Fibroblast of mammary gland (primary cell): ENCODE results near the gene TMEM109.

ENCODE experiments used
- DNase-seq: peaks from one replicate; pipeline ENCODE4 v3.0.0-alpha.2; 2010; ENCODE audit warnings: low read depth
- H3K4me3 ChIP-seq: 2 replicates; pipeline ENCODE4 v1.5.1; 2011; ENCODE audit warnings: low read depth, mild to moderate bottlenecking, low read length, moderate library complexity; ENCODE audit not compliant: control insufficient read depth
- TF ChIP-seq, protein P1 (sequence below): conservative IDR thresholded peaks from 2 replicates; pipeline ENCODE4 v1.5.1; 2011; ENCODE audit warnings: low read depth, low read length, inconsistent platforms; ENCODE audit not compliant: control insufficient read depth, insufficient read depth

Gene TMEM109

DNA sequence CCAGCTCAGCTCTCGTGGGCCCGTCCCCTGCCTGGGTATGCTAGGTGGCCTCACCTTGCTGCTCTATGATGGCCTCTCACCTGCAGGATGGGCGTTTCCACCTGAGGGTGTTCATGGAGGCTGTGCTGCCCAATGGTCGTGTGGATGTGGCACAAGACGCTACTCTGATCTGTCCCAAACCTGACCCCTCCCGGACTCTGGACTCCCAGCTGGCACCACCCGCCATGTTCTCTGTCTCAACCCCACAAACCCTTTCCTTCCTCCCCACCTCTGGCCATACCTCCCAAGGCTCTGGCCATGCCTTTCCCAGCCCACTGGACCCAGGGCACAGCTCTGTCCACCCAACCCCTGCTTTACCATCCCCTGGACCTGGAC, 44.5 kb upstream of the TMEM109 start:
- H3K4me3 ChIP-seq: no peak overlapping the region
- no peak for DNase-seq
- TF ChIP-seq, protein P1, sequence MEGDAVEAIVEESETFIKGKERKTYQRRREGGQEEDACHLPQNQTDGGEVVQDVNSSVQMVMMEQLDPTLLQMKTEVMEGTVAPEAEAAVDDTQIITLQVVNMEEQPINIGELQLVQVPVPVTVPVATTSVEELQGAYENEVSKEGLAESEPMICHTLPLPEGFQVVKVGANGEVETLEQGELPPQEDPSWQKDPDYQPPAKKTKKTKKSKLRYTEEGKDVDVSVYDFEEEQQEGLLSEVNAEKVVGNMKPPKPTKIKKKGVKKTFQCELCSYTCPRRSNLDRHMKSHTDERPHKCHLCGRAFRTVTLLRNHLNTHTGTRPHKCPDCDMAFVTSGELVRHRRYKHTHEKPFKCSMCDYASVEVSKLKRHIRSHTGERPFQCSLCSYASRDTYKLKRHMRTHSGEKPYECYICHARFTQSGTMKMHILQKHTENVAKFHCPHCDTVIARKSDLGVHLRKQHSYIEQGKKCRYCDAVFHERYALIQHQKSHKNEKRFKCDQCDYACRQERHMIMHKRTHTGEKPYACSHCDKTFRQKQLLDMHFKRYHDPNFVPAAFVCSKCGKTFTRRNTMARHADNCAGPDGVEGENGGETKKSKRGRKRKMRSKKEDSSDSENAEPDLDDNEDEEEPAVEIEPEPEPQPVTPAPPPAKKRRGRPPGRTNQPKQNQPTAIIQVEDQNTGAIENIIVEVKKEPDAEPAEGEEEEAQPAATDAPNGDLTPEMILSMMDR: no peak

DNA sequence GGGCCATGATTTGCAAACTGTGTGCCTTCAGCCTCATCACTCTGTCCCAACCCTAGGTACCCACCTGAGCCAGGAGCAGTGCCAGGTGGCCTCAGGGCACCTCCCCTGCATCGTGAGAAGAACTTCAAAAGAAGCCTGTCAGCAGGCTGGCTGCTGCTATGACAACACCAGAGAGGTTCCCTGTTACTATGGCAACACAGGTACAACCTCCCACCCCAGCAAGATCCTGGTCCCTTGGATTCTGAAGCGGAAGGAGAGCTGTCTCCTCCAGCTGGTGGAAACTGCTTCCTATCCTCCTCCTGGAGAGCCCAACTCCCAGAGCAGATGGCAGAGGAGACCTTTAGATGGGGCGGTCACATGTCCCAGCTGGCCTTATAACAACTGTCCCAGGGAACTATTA, 43.7 kb upstream of the TMEM109 start:
- no peak for DNase-seq
- TF ChIP-seq, protein P1: no peak
- no peak overlapping the region for H3K4me3 ChIP-seq

DNA sequence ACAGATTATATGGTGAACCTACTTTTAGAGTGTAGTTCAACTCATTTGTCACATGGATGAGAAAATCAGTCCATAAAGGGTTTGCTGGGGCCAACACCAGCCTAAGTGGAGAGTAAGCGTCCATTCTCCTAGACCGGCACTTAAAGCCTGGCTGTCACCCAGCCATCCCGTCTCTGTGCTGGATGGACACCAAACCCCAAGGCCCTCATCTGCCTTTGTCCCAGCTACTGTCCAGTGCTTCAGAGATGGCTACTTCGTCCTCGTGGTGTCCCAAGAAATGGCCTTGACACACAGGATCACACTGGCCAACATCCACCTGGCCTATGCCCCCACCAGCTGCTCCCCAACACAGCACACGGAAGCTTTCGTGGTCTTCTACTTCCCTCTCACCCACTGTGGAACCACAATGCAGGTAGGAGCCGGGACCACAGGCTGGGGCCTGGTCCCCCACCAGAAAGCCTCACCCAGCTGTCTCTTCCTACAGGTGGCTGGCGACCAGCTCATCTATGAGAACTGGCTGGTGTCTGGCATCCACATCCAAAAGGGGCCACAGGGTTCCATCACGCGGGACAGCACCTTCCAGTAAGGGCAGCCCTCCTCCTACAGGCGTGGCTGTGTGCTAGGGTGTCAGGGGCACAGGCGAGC, 43.1 kb upstream of the TMEM109 start:
- TF ChIP-seq, protein P1: no peak
- DNase-seq: no peak
- no peak overlapping the region for H3K4me3 ChIP-seq

DNA sequence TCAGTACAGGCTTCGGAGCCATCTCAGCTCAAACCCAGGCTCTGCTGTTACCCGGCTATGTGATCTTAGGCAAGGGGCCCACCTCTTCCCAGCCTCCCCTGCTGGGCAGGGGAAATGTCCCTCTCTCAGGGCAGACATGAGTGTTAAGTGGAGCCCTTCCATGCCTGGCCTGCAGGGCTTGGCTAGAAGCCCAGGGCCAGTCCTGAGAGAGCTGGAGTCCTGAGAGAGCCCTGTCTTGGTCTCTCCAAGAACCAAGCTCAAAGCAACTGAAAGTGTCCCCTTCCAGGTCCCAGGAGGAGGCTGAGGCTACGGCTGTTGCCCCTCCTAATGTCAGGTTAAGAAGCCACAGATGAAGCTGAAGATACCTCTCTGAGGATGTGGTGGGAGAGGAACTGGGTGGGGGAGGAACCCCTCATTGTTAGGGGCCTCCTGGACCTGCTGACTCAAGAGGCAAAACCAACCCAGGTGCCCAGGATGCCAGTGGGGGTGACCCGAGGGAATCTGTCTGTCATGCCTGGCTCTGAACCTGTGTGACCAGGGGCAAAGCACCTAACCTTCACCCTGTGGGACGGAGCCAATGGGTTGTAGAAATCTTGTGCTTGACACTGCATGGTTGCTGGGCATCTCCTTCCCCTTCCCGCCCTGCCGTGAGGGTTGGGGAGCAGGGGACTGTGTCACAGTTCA, 42.4 kb upstream of the TMEM109 start:
- H3K4me3 ChIP-seq: no peak overlapping the region
- DNase-seq: peak; percentile 65
- TF ChIP-seq, protein P1: peak; percentile 34

DNA sequence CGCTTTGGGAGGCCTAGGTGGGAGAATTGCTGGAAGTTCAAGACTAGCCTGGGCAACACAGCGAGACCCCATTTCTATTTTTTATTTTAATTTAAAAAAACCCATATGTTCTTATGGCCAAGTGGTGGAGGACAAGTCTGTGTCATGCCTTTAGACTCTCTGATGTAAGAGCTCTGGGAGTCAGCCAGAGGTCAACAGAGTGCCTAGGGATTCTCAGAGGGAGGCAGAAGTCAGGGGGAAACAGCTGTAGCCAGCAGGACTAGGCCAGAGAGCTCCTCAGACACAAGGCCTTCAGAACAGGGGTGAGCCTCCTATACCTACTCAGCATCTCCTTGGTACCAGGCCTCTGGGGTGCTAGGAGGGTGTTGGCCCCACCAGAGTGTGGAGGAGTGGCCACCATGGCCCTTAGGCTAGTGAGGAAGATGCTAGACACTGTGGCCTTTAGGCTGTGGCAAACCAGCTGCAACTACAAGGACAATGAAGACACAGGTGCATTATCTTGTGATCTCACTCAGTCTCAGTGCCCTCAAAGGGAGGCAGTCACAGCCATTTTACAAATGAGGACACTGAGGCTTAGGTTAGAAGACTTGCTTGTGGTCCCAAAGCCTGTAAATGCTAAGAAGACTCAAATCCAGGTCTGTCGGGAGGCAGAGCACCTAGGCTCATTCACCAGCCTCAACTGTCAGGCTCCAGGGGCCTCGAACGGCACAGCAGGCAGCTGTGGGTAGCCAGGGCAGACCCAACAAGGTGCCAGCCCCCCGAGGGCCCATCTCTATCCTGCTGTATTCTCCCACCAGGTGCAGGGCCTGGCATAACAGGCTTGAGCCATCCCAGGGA, 41.6 kb upstream of the TMEM109 start:
- no peak overlapping the region for H3K4me3 ChIP-seq
- DNase-seq: peak; percentile 96
- TF ChIP-seq, protein P1: no peak

DNA sequence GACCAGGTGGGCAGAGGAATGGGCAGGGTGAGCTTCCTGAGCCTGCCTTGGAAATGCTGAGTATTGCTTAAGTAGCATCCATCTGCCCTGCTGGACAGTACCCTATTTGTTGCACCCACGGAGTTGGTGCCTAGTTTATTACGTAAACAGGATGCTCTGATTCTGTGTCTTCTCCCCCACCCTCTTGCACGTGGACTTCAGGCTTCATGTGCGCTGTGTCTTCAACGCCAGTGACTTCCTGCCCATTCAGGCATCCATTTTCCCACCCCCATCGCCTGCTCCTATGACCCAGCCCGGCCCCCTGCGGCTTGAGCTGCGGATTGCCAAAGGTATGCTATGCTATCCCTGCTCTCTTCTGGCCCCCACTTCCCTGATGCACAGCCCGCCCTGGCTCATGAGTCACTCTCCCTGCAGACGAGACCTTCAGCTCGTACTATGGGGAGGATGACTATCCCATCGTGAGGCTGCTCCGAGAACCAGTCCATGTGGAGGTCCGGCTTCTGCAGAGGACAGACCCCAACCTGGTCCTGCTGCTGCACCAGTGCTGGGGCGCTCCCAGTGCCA, 40.9 kb upstream of the TMEM109 start:
- TF ChIP-seq, protein P1: no peak
- DNase-seq: peak; percentile 95
- H3K4me3 ChIP-seq: peak overlapping the region; percentile 15
